OCI-LY7 (cell line): ENCODE measurements around the gene MYT1.

ENCODE experiments used
- EZH2phosphoT487 ChIP-seq: fragments of 200-600 bp; sonication (generic); IDR thresholded peaks from 2 replicates; pipeline ENCODE4 v1.6.1; 2018; ENCODE audit warnings: low read depth, borderline replicate concordance, mild to moderate bottlenecking, mixed run types, antibody characterized with exemption, low read length, moderate library complexity, mixed read lengths
- TF ChIP-seq, protein P1 (sequence below): fragments of 200-600 bp; sonication (generic); conservative IDR thresholded peaks from 2 replicates; pipeline ENCODE4 v1.5.1; 2014; ENCODE audit warnings: mild to moderate bottlenecking, antibody characterized with exemption, low read length, moderate library complexity, mixed read lengths

GRCh38 chr20:64130271-64130670 is 34.0 kb upstream of the MYT1 start:
- TF ChIP-seq, protein P1, sequence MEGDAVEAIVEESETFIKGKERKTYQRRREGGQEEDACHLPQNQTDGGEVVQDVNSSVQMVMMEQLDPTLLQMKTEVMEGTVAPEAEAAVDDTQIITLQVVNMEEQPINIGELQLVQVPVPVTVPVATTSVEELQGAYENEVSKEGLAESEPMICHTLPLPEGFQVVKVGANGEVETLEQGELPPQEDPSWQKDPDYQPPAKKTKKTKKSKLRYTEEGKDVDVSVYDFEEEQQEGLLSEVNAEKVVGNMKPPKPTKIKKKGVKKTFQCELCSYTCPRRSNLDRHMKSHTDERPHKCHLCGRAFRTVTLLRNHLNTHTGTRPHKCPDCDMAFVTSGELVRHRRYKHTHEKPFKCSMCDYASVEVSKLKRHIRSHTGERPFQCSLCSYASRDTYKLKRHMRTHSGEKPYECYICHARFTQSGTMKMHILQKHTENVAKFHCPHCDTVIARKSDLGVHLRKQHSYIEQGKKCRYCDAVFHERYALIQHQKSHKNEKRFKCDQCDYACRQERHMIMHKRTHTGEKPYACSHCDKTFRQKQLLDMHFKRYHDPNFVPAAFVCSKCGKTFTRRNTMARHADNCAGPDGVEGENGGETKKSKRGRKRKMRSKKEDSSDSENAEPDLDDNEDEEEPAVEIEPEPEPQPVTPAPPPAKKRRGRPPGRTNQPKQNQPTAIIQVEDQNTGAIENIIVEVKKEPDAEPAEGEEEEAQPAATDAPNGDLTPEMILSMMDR, result no peak
- TF ChIP-seq EZH2phosphoT487, result no peak
